K562 (cell line): Measurements from ENCODE around the gene FXN. TPM values are rescaled to one million over a fixed set of nuclear protein-coding genes. Genes with fewer than 3 reads are reported as not detected.

Experiments
- ATAC-seq: fragments of 200-7000 bp; cut with Tn5 transposase; 3 replicates; pipeline ENCODE4 v1.9.1; 2020; ENCODE audit warnings: moderate library complexity
- BruUV-seq: library from RNA; stranded (reverse); fragments of 400-500 nt; replicated peaks from 2 replicates; lab custom pipeline; 2021; lab: Mats Ljungman, UMichigan
- CTCF ChIA-PET: fragments of 300-600 bp; formaldehyde crosslinking; extraction: SDS; loops from one replicate; lab custom pipeline; 2021; ENCODE audit warnings: low intra/inter-chr PET ratio; lab: Yijun Ruan, JAX
- POLR2A ChIA-PET: fragments of 300-600, 350-650 bp; sonication (Branson Sonifier 250); formaldehyde crosslinking; extraction: SDS; loops from one replicate; lab custom pipeline; 2021; ENCODE audit warnings: antibody characterized with exemption, inconsistent platforms; lab: Yijun Ruan, JAX
- DNase-seq, 4 experiments: peaks; one replicate each; pipeline versions ENCODE4 v3.0.0 to v3.0.0-alpha.2; 2011 to 2018; ENCODE audit warnings: low spot score in 3 of 4, mixed read lengths in 3 of 4; ENCODE audit errors: extremely low read depth in 1 of 4
- FAIRE-seq: peaks from 2 replicates; lab custom pipeline; 2011; peaks lifted over from hg19 to GRCh38; lab: Jason Lieb, UNC
- H2AFZ ChIP-seq: 2 replicates; pipeline ENCODE4 v1.6.0; 2011; ENCODE audit warnings: low read depth, low read length, control low read depth, inconsistent platforms
- H3K27ac ChIP-seq: fragments of 200-600 bp; 3 replicates; pipeline ENCODE4 v1.8.0; 2011; ENCODE audit warnings: low read depth, mild to moderate bottlenecking, control low read depth, inconsistent platforms, low read length, moderate library complexity, mixed read lengths; ENCODE audit errors: extremely low read depth
- H3K27me3 ChIP-seq, 2 experiments: fragments of 300-600 bp in 1 of 2; 2 replicates in 1 of 2; 3 replicates in 1 of 2; pipeline versions ENCODE4 v1.6.0 to v1.8.0; 2011; ENCODE audit warnings: inconsistent platforms in 2 of 2, low read length in 2 of 2, mild to moderate bottlenecking in 1 of 2, mixed read lengths in 1 of 2, moderate library complexity in 1 of 2; ENCODE audit not compliant: control insufficient read depth in 2 of 2, insufficient read depth in 2 of 2
- H3K36me3 ChIP-seq: fragments of 300-600 bp; 3 replicates; pipeline ENCODE4 v1.8.0; 2011; ENCODE audit warnings: mild to moderate bottlenecking, low read length, inconsistent platforms; ENCODE audit not compliant: control insufficient read depth, insufficient read depth
- H3K4me1 ChIP-seq, 2 experiments: fragments of 200-600 bp in 1 of 2; replicated peaks in 1 of 2; 2 replicates in 1 of 2; 3 replicates in 1 of 2; pipeline versions ENCODE4 v1.5.1 to v1.8.0; 2011; ENCODE audit warnings: inconsistent platforms in 2 of 2, low read length in 2 of 2, mild to moderate bottlenecking in 1 of 2, mixed read lengths in 1 of 2, moderate library complexity in 1 of 2; ENCODE audit not compliant: control insufficient read depth in 2 of 2, insufficient read depth in 2 of 2
- H3K4me2 ChIP-seq: 2 replicates; pipeline ENCODE4 v1.6.1; 2011; ENCODE audit warnings: low read length, control low read depth, inconsistent platforms, mixed read lengths; ENCODE audit not compliant: insufficient read depth
- H3K4me3 ChIP-seq: fragments of 200-600 bp; sonication (generic), shearing (Covaris generic); 2 replicates; pipeline ENCODE4 v1.5.1; 2016; ENCODE audit warnings: control low read depth, inconsistent platforms
- H3K79me2 ChIP-seq: fragments of 200-600 bp; 3 replicates; pipeline ENCODE4 v1.8.0; 2011; ENCODE audit warnings: low read length, inconsistent platforms; ENCODE audit not compliant: control insufficient read depth, insufficient read depth
- H3K9ac ChIP-seq, 2 experiments: 2 replicates each; pipeline versions ENCODE4 v1.6.0 to v1.6.1; 2011; ENCODE audit warnings: low read depth in 2 of 2, low read length in 2 of 2, control low read depth in 1 of 2, inconsistent platforms in 1 of 2, mild to moderate bottlenecking in 1 of 2, mixed read lengths in 1 of 2; ENCODE audit not compliant: insufficient read depth in 1 of 2
- H3K9me1 ChIP-seq: one replicate; pipeline ENCODE4 v1.6.0; 2011; ENCODE audit warnings: inconsistent platforms, mild to moderate bottlenecking, low read length, moderate library complexity; ENCODE audit not compliant: control insufficient read depth, insufficient read depth
- H3K9me3 ChIP-seq: replicated peaks from 2 replicates; pipeline ENCODE4 v1.5.1; 2011; ENCODE audit warnings: low read depth, low read length, inconsistent platforms; ENCODE audit not compliant: control insufficient read depth, insufficient read depth
- H4K20me1 ChIP-seq: replicated peaks from 2 replicates; pipeline ENCODE4 v1.6.1; 2011; ENCODE audit warnings: low read length, inconsistent platforms, mixed read lengths; ENCODE audit not compliant: control insufficient read depth, insufficient read depth
- BRCA1 ChIP-seq, 2 experiments: fragments of 450-650 bp in 1 of 2; sonication (generic) in 1 of 2; formaldehyde crosslinking in 1 of 2; IDR thresholded peaks; 2 replicates each; pipeline versions ENCODE4 v1.5.0 to v1.6.1; 2017 to 2020; ENCODE audit warnings: mild to moderate bottlenecking in 1 of 2, missing genetic modification reagents in 1 of 2
- CC2D1A ChIP-seq: fragments of 450-650 bp; IDR thresholded peaks from 2 replicates; pipeline ENCODE4 v1.6.1; 2017; ENCODE audit warnings: mild to moderate bottlenecking
- CEBPB ChIP-seq: fragments of 450-650 bp; IDR thresholded peaks from 2 replicates; pipeline ENCODE4 v1.6.1; 2016; ENCODE audit warnings: missing genetic modification characterization, missing compliant biosample characterization
- HNRNPH1 ChIP-seq: fragments of 200-400 bp; formaldehyde crosslinking; optimal IDR thresholded peaks from 2 replicates; pipeline ENCODE3; 2017; ENCODE audit warnings: low read depth, mild to moderate bottlenecking, low read length, moderate library complexity
- KDM4B ChIP-seq, 2 experiments: fragments of 450-650 bp in 1 of 2; sonication (generic) in 1 of 2; IDR thresholded peaks; 2 replicates each; pipeline ENCODE4 v1.6.1; 2016 to 2017; ENCODE audit warnings: borderline replicate concordance in 2 of 2, antibody characterized with exemption in 1 of 2, low read depth in 1 of 2, mild to moderate bottlenecking in 1 of 2
- PATZ1 ChIP-seq: fragments of 250-450 bp; sonication (Bioruptor Pico); IDR thresholded peaks from 2 replicates; pipeline ENCODE4 v1.5.0; 2020; ENCODE audit warnings: mild to moderate bottlenecking, borderline replicate concordance
- PHF8 ChIP-seq: fragments of 200-600 bp; sonication (generic); IDR thresholded peaks from 2 replicates; pipeline ENCODE4 v1.6.1; 2012; ENCODE audit warnings: mixed run types, mild to moderate bottlenecking, inconsistent platforms, low read length, moderate library complexity, borderline replicate concordance
- POLR2G ChIP-seq: fragments of 200-400 bp; formaldehyde crosslinking; IDR thresholded peaks from 2 replicates; pipeline ENCODE4 v1.6.1; 2017; ENCODE audit warnings: low read depth, mild to moderate bottlenecking, antibody characterized with exemption, low read length, moderate library complexity
- PYGO2 ChIP-seq: fragments of 450-650 bp; IDR thresholded peaks from 2 replicates; pipeline ENCODE4 v1.6.1; 2016; ENCODE audit warnings: mild to moderate bottlenecking, missing genetic modification characterization, moderate library complexity, missing compliant biosample characterization
- RBBP5 ChIP-seq: fragments of 200-600 bp; sonication (generic); IDR thresholded peaks from 2 replicates; pipeline ENCODE4 v1.6.1; 2012; ENCODE audit warnings: borderline replicate concordance, mild to moderate bottlenecking, low read length, control low read depth, inconsistent platforms; ENCODE audit not compliant: insufficient read depth, poor library complexity, severe bottlenecking
- RBM34 ChIP-seq: fragments of 200-400 bp; formaldehyde crosslinking; IDR thresholded peaks from 2 replicates; pipeline ENCODE4 v1.6.1; 2018; ENCODE audit warnings: low read length, borderline replicate concordance; ENCODE audit not compliant: insufficient read depth
- SLC30A9 ChIP-seq: fragments of 250-450 bp; sonication (Bioruptor Pico); IDR thresholded peaks from 2 replicates; pipeline ENCODE4 v1.8.0; 2022; ENCODE audit warnings: mild to moderate bottlenecking, moderate library complexity
- U2AF1 ChIP-seq: fragments of 200-400 bp; formaldehyde crosslinking; optimal IDR thresholded peaks from 2 replicates; pipeline ENCODE3; 2017; ENCODE audit warnings: mild to moderate bottlenecking, low read depth, low read length, moderate library complexity
- XRCC4 ChIP-seq: IDR thresholded peaks from one replicate; pipeline ENCODE4 v1.6.1; 2011; ENCODE audit not compliant: insufficient read depth, insufficient read length; ENCODE audit errors: extremely low read depth
- ZBTB2 ChIP-seq: fragments of 450-650 bp; IDR thresholded peaks from 2 replicates; pipeline ENCODE4 v1.6.1; 2016; ENCODE audit warnings: antibody characterized with exemption
- ZFP36 ChIP-seq: fragments of 150-350 bp; IDR thresholded peaks from 2 replicates; pipeline ENCODE4 v1.6.1; 2018; ENCODE audit warnings: low read length, low read depth; ENCODE audit not compliant: partially characterized antibody
- ZKSCAN3 ChIP-seq: fragments of 250-450 bp; sonication (Bioruptor Pico); IDR thresholded peaks from 2 replicates; pipeline ENCODE4 v1.4.0; 2020
- ZNF212 ChIP-seq: fragments of 450-650 bp; formaldehyde crosslinking; IDR thresholded peaks from 2 replicates; pipeline ENCODE4 v1.4.0; 2020; ENCODE audit warnings: mild to moderate bottlenecking
- ZNF785 ChIP-seq: fragments of 250-450 bp; sonication (Bioruptor Pico); IDR thresholded peaks from 2 replicates; pipeline ENCODE4 v1.4.0; 2020; ENCODE audit warnings: mild to moderate bottlenecking
- WGBS: fragments of 100-300 bp; shearing (Covaris generic); methylation state at CpG from one replicate; pipeline ENCODE4 v1.1.6; 2016; ENCODE audit warnings: low coverage, mixed read lengths; ENCODE audit not compliant: insufficient coverage; ENCODE audit errors: missing lambda C conversion rate; 5-methylcytosine and 5-hydroxymethylcytosine counted together
- in situ Hi-C: fragments of 300-500 bp; cut with MboI; formaldehyde crosslinking; loops from 4 replicates; pipeline ENCODE4 v1.15.0; 2018; ENCODE audit warnings: inconsistent platforms, mixed read lengths
- intact Hi-C: fragments of 100-400 bp; cut with micrococcal nuclease; formaldehyde crosslinking; loops from 2 replicates; pipeline ENCODE4 v1.14.2; 2022
- polyA plus RNA-seq, 8 experiments: library from polyadenylated mRNA; depleted of rRNA in 4 of 8; stranded (reverse) in 5 of 8; unstranded in 3 of 8; fragments of >200 nt; fragmentation: Nextera tagmentation in 2 of 8; fragmentation: Illumina TruSeq in 1 of 8; extraction: Ambion mirVana in 2 of 8; extraction: Trizol in 1 of 8; gene quantifications; 2 replicates each; pipeline versions ENCODE4 v1.2.1 to v1.2.3, GENCODE V29; 2011 to 2014; ENCODE audit warnings: inconsistent platforms in 1 of 8, missing spikeins in 1 of 8
- total RNA-seq, 7 experiments: library from RNA; depleted of rRNA in 6 of 7; stranded (reverse); fragments of >200 nt in 6 of 7; fragmentation: Illumina TruSeq in 2 of 7; extraction: Trizol in 2 of 7; gene quantifications; 2 replicates each; pipeline versions ENCODE4 v1.2.1 to v1.2.3, GENCODE V29; 2011 to 2021; ENCODE audit warnings: low replicate concordance in 1 of 7

FXN gene
- total and polyA plus RNA-seq, 9 of the 15 experiments (the other 6 are each of a cell fraction or from before 2014, with no cell fraction given): 7.6 to 51.5 (median 30.3) TPM

GRCh38 chr9:69090140-69090750 is 54.7 kb downstream of the FXN start:
- H3K9me1 ChIP-seq: no peaks in the 10 kb centered on the region
- H3K27me3 ChIP-seq: no peaks in the 10 kb centered on the region
- ATAC-seq (no peak), DNase-seq (no peak), FAIRE-seq (no peak)
- no peak for TF ChIP-seq CC2D1A
- TF ChIP-seq POLR2G: no peak
- TF ChIP-seq HNRNPH1: no peak
- TF ChIP-seq BRCA1 (IDR thresholded peaks at IDR 0.05): no peak
- TF ChIP-seq BRCA1 (CRISPR knock-in tag; IDR thresholded peaks at IDR 0.05): no peak
- no peak for TF ChIP-seq SLC30A9 (CRISPR knock-in tag)
- no peak for TF ChIP-seq CEBPB
- TF ChIP-seq ZBTB2: no peak
- TF ChIP-seq RBBP5: no peak
- no peak for TF ChIP-seq XRCC4
- no peak for TF ChIP-seq ZNF785
- TF ChIP-seq RBM34: no peak
- TF ChIP-seq U2AF1: no peak
- no peak for TF ChIP-seq ZNF212 (CRISPR knock-in tag)
- no peak for TF ChIP-seq ZKSCAN3 (CRISPR knock-in tag)
- no peak for TF ChIP-seq PHF8
- TF ChIP-seq PYGO2 (tag): no peak
- no peak for TF ChIP-seq KDM4B (IDR thresholded peaks at IDR 0.05; ENCODE audit: borderline replicate concordance in 2 of 2, low read depth in 1 of 2)
- TF ChIP-seq ZFP36: no peak
- no peak for TF ChIP-seq PATZ1 (CRISPR knock-in tag)
- H3K9ac ChIP-seq: no peak overlapping the region
- no peak overlapping the region for H2AFZ ChIP-seq
- intact Hi-C loops: no loop called here
- no TSS peak for BruUV-seq
- H4K20me1 ChIP-seq: no peaks in the 10 kb centered on the region
- WGBS: no CpG with 5 or more reads among the region's 4 CpGs
- H3K9me3 ChIP-seq: no peaks in the 10 kb centered on the region
- H3K4me3 ChIP-seq: no peak overlapping the region
- H3K27ac ChIP-seq: no peak overlapping the region
- H3K79me2 ChIP-seq: no peaks in the 10 kb centered on the region
- in situ Hi-C loops: no loop called here
- POLR2A ChIA-PET: no interaction called here
- H3K36me3 ChIP-seq: no peaks in the 10 kb centered on the region
- no peak overlapping the region for H3K4me2 ChIP-seq
- CTCF ChIA-PET: no interaction called here
- no peaks in the 10 kb centered on the region; a peak in 1 of 5 replicates for H3K4me1 ChIP-seq
